A549 (cell line): ENCODE data around the gene TMEM38B. TPM values are rescaled to one million over a fixed set of nuclear protein-coding genes. Genes with fewer than 3 reads are reported as not detected.
"Not testable (repeated sequence)": the region's sequence is repeated elsewhere in the genome, so short reads cannot be mapped to it uniquely, and the experiment has no call there.

Experiments
- ATAC-seq, 2 experiments: fragments of 200-7000 bp in 1 of 2; fragments of >200 bp in 1 of 2; cut with Nextera tagmentation in 1 of 2; cut with Tn5 transposase in 1 of 2; 3 replicates each; pipeline versions ENCODE4 v1.8.0 to v1.9.1; 2018 to 2020; ENCODE audit warnings: mild to moderate bottlenecking in 1 of 2, moderate library complexity in 1 of 2
- CTCF ChIA-PET: fragments of 300-600 bp; sonication (Branson Sonifier 250); formaldehyde crosslinking; extraction: SDS; loops from one replicate; lab custom pipeline; 2021; ENCODE audit warnings: antibody characterized with exemption, inconsistent platforms; lab: Yijun Ruan, JAX
- POLR2A ChIA-PET: fragments of 350-600 bp; formaldehyde crosslinking; extraction: SDS; loops from one replicate; lab custom pipeline; 2021; ENCODE audit warnings: antibody characterized with exemption, inconsistent platforms; lab: Yijun Ruan, JAX
- DNase-seq, 2 experiments: peaks; one replicate each; pipeline versions ENCODE4 v3.0.0 to v3.0.0-alpha.2; 2011 to 2016; ENCODE audit warnings: low read depth in 1 of 2, low spot score in 1 of 2
- FAIRE-seq: peaks from 2 replicates; lab custom pipeline; 2011; peaks lifted over from hg19 to GRCh38; lab: Jason Lieb, UNC
- H3K27ac ChIP-seq, 2 experiments: fragments of >200 bp; sonication (Bioruptor Twin); formaldehyde crosslinking; 3 replicates each; pipeline ENCODE4 v1.5.1; 2016 to 2017
- H3K4me1 ChIP-seq: fragments of >200 bp; sonication (Bioruptor Twin); formaldehyde crosslinking; 3 replicates; pipeline ENCODE4 v1.6.1; 2016
- H3K4me2 ChIP-seq: fragments of >200 bp; sonication (Bioruptor Twin); formaldehyde crosslinking; 3 replicates; pipeline ENCODE4 v1.6.1; 2016
- H3K4me3 ChIP-seq: fragments of >200 bp; sonication (Bioruptor Twin); formaldehyde crosslinking; 3 replicates; pipeline ENCODE4 v1.5.1; 2016
- H3K9me3 ChIP-seq: fragments of >200 bp; sonication (Bioruptor Twin); formaldehyde crosslinking; 3 replicates; pipeline ENCODE4 v1.6.1; 2016
- ATOH8 ChIP-seq: fragments of 250-450 bp; sonication (Bioruptor Pico); IDR thresholded peaks from 2 replicates; pipeline ENCODE4 v1.5.0; 2020; ENCODE audit warnings: low read depth, mild to moderate bottlenecking, moderate library complexity
- BCL3 ChIP-seq: fragments of >200 bp; sonication (Bioruptor Twin); formaldehyde crosslinking; IDR thresholded peaks from 3 replicates; pipeline ENCODE4 v1.6.1; 2016
- BHLHE40 ChIP-seq: IDR thresholded peaks from 2 replicates; pipeline ENCODE4 v1.6.1; 2012; ENCODE audit warnings: low read depth, low read length, inconsistent platforms
- CBX8 ChIP-seq: fragments of 200-600 bp; sonication (generic); IDR thresholded peaks from 2 replicates; pipeline ENCODE4 v1.6.1; 2016
- ESRRA ChIP-seq: fragments of 150-350 bp; IDR thresholded peaks from 2 replicates; pipeline ENCODE4 v1.6.1; 2014; ENCODE audit warnings: mild to moderate bottlenecking, low read length, borderline replicate concordance
- FOSL2 ChIP-seq, 2 experiments: fragments of 450-650 bp in 1 of 2; fragments of >200 bp in 1 of 2; sonication (Bioruptor Twin) in 1 of 2; formaldehyde crosslinking; IDR thresholded peaks; 2 replicates each; pipeline versions ENCODE4 v1.5.0 to v1.6.1; 2016 to 2020; ENCODE audit warnings: mild to moderate bottlenecking in 1 of 2, moderate library complexity in 1 of 2
- HDAC2 ChIP-seq: fragments of 200-600 bp; sonication (generic); IDR thresholded peaks from 2 replicates; pipeline ENCODE4 v1.6.1; 2016
- HES2 ChIP-seq: fragments of >200 bp; sonication (Bioruptor Twin); formaldehyde crosslinking; IDR thresholded peaks from 2 replicates; pipeline ENCODE4 v1.6.1; 2016
- HMGXB4 ChIP-seq: fragments of 250-450 bp; sonication (Bioruptor Pico); IDR thresholded peaks from 2 replicates; pipeline ENCODE4 v1.5.0; 2021; ENCODE audit warnings: mild to moderate bottlenecking, moderate library complexity, borderline replicate concordance
- JUNB ChIP-seq: fragments of >200 bp; sonication (Bioruptor Twin); formaldehyde crosslinking; IDR thresholded peaks from 2 replicates; pipeline ENCODE4 v1.6.1; 2016
- MAFK ChIP-seq: fragments of 450-650 bp; IDR thresholded peaks from 2 replicates; pipeline ENCODE4 v1.6.1; 2014; ENCODE audit not compliant: partially characterized antibody
- MYC ChIP-seq: IDR thresholded peaks from 2 replicates; pipeline ENCODE4 v1.6.1; 2012; ENCODE audit warnings: mild to moderate bottlenecking, inconsistent platforms, low read length, improper control_type of control experiment, borderline replicate concordance
- NFE2L2 ChIP-seq: fragments of 150-350 bp; conservative IDR thresholded peaks from 2 replicates; pipeline ENCODE4 v1.6.1; 2014; ENCODE audit warnings: low read length
- NR3C1 ChIP-seq: fragments of >200 bp; sonication (Bioruptor Twin); formaldehyde crosslinking; IDR thresholded peaks from 3 replicates; pipeline ENCODE4 v1.6.1; 2017
- RCOR1 ChIP-seq: fragments of 150-350 bp; IDR thresholded peaks from 2 replicates; pipeline ENCODE4 v1.6.1; 2014; ENCODE audit warnings: antibody characterized with exemption, low read length, low read depth
- REST ChIP-seq: fragments of 200-600 bp; sonication (generic); IDR thresholded peaks from 2 replicates; pipeline ENCODE4 v1.6.1; 2016; ENCODE audit warnings: antibody characterized with exemption, mild to moderate bottlenecking, moderate library complexity
- SMC3 ChIP-seq: fragments of >200 bp; sonication (Bioruptor Twin); formaldehyde crosslinking; IDR thresholded peaks from 3 replicates; pipeline ENCODE4 v1.6.1; 2018; ENCODE audit warnings: inconsistent platforms
- SREBF2 ChIP-seq: fragments of 450-650 bp; IDR thresholded peaks from 2 replicates; pipeline ENCODE4 v1.6.1; 2014; ENCODE audit warnings: mild to moderate bottlenecking, moderate library complexity
- WGBS: methylation state at CpG from one replicate; pipeline ENCODE4 v1.1.6; 2017; ENCODE audit errors: missing lambda C conversion rate; 5-methylcytosine and 5-hydroxymethylcytosine counted together
- polyA plus RNA-seq, 4 experiments: library from polyadenylated mRNA; depleted of rRNA in 3 of 4; stranded (reverse); fragments of >200 nt; fragmentation: RNase III in 1 of 4; extraction: RNeasy Plus Mini Kit Qiagen cat#74134 plus additional on column Dnase treatment in 1 of 4; gene quantifications; 2 replicates in 3 of 4; 3 replicates in 1 of 4; pipeline ENCODE4 v1.2.3, GENCODE V29; 2011 to 2017

Gene TMEM38B
- polyA plus RNA-seq, 2 of the 4 experiments (the other 2 are of a cell fraction): 14.7 to 23.3 TPM

- TF ChIP-seq REST: no peak
- no peak for TF ChIP-seq HES2
- TF ChIP-seq ATOH8 (CRISPR knock-in tag): no peak
- no peak for TF ChIP-seq SREBF2
- TF ChIP-seq SMC3: no peak
- no peak for TF ChIP-seq ESRRA
- no peak for TF ChIP-seq MAFK
Observed at GRCh38 chr9:105701145-105701544, 6.8 kb downstream of the TMEM38B start (continued).

- CTCF ChIA-PET: interaction anchor here (3.6 kb wide), 1 partner anchor 16 kb away, joined by 15 read pairs; no protein-coding TSS in a partner anchor
- ATAC-seq (no peak), FAIRE-seq (no peak)
Observed at GRCh38 chr9:105702207-105702606, 7.9 kb downstream of the TMEM38B start.

GRCh38 chr9:105703638-105704037, 9.3 kb downstream of the TMEM38B start:
- CTCF ChIA-PET: interaction anchor here (3.6 kb wide), 1 partner anchor 15 kb away, joined by 15 read pairs; no protein-coding TSS in a partner anchor
- FAIRE-seq, H3K27ac ChIP-seq, POLR2A ChIA-PET, H3K4me1 ChIP-seq, H3K4me2 ChIP-seq, H3K9me3 ChIP-seq, H3K4me3 ChIP-seq, DNase-seq, ATAC-seq: not testable (repeated sequence)
- 98% methylated on average over 4 of the region's 4 CpGs for WGBS

More at GRCh38 chr9:105702207-105702606, 7.9 kb downstream of the TMEM38B start:
- Histone ChIP-seq H3K27ac (no peak overlapping the region), H3K4me2 (no peak overlapping the region), H3K9me3 (no peaks in the 10 kb centered on the region), H3K4me1 (no peaks in the 10 kb centered on the region), H3K4me3 (no peak overlapping the region)
- TF ChIP-seq NR3C1: no peak
- TF ChIP-seq HES2: no peak
- no peak for TF ChIP-seq JUNB
- TF ChIP-seq HDAC2: no peak
- no peak for TF ChIP-seq NFE2L2
- no peak for TF ChIP-seq BHLHE40
- TF ChIP-seq CBX8: no peak
- DNase-seq: no peak
- POLR2A ChIA-PET: no interaction called here
- WGBS: 98% methylated on average over 1 of the region's 1 CpG

- DNase-seq (no peak), FAIRE-seq (no peak), ATAC-seq (no peak)
- H3K4me1 ChIP-seq: no peaks in the 10 kb centered on the region
- no peak overlapping the region for H3K4me2 ChIP-seq
- no peak overlapping the region for H3K4me3 ChIP-seq
- ChIA-PET POLR2A (no interaction called here), CTCF (interaction anchor here (0.6 to 3.7 kb wide), 2 partner anchors 11 to 12 kb away, joined by 3 to 15 read pairs; partner anchors contain the start of gene TMEM38B)
- WGBS: 96% methylated on average over 8 of the region's 8 CpGs
- H3K27ac ChIP-seq: no peak overlapping the region
- TF ChIP-seq BCL3 (no peak), HMGXB4 (CRISPR knock-in tag) (no peak), MYC (no peak), RCOR1 (no peak), FOSL2 (IDR thresholded peaks at IDR 0.05) (no peak), FOSL2 (CRISPR knock-in tag; IDR thresholded peaks at IDR 0.05) (no peak)
- no peaks in the 10 kb centered on the region for H3K9me3 ChIP-seq
Observed at GRCh38 chr9:105706156-105706555, 11.8 kb downstream of the TMEM38B start.
